ENCODE data around the gene NIFK. TPM values are rescaled to one million over a fixed set of nuclear protein-coding genes. Genes with fewer than 3 reads are reported as not detected.

Gene NIFK
- total and polyA plus RNA-seq, 2 donors (not counting 3 experiments of a cell fraction or from before 2014, with no cell fraction given), result 10.7 to 59.7 TPM

GRCh38 chr2:121731366-121731765, 5.3 kb downstream of the NIFK start:
- peaks cover 2% of the 10 kb centered on the region for H4K20me1 ChIP-seq (replicated peaks; ENCODE audit: control insufficient read depth, extremely low read depth, insufficient read depth, low read length)
- TF ChIP-seq FOS (IDR thresholded peaks at IDR 0.05; ENCODE audit: borderline replicate concordance, insufficient read depth, low read length) (no peak), POLR2AphosphoS5 (IDR thresholded peaks at IDR 0.05; ENCODE audit: insufficient read depth, low read depth, low read length) (no peak), MYC (IDR thresholded peaks at IDR 0.05; ENCODE audit: low read depth, low read length) (no peak), GATA2 (IDR thresholded peaks at IDR 0.05; ENCODE audit: insufficient read depth, insufficient read length, low read depth, low read length) (no peak), CTCF (IDR thresholded peaks at IDR 0.05; ENCODE audit: extremely low read depth in 1 of 2, insufficient read depth in 1 of 2, low read depth in 1 of 2, low read length in 2 of 2) (no peak), JUN (IDR thresholded peaks at IDR 0.05; ENCODE audit: borderline replicate concordance, insufficient read depth, insufficient read length, low read depth) (no peak), POLR2A (IDR thresholded peaks at IDR 0.05; ENCODE audit: low read depth, low read length) (no peak), MAX (IDR thresholded peaks at IDR 0.05; ENCODE audit: insufficient read depth, insufficient read length) (no peak), EZH2 (IDR thresholded peaks at IDR 0.05; ENCODE audit: borderline replicate concordance, low read depth, low read length, severe bottlenecking) (no peak)
- H3K9me1 ChIP-seq (replicated peaks; ENCODE audit: control insufficient read depth, extremely low read depth, insufficient read depth, low read length), result no peaks in the 10 kb centered on the region
- ChIA-PET CTCF (no interaction called here), POLR2A (no interaction called here)
- intact Hi-C loops (cut with micrococcal nuclease) (no loop called here), dilution Hi-C loops (cut with MboI; ENCODE audit: extremely low pct_ligation_motif_present, low sequenced_read_pairs) (no loop called here)
- no peak overlapping the region for H3K4me2 ChIP-seq (ENCODE audit: insufficient read depth, low read length)
- H3K36me3 ChIP-seq (ENCODE audit: control insufficient read depth in 2 of 2, extremely low read depth in 1 of 2, insufficient read depth in 2 of 2, low read length in 2 of 2), result peaks cover 12 to 23% of the 10 kb centered on the region in 2 experiments
- H3K27ac ChIP-seq (ENCODE audit: insufficient read depth, low read depth, low read length), result no peak overlapping the region
- H3K9me3 ChIP-seq (replicated peaks; ENCODE audit: control insufficient read depth, insufficient read depth, low read length), result no peaks in the 10 kb centered on the region
- DNase-seq (ENCODE audit: low read depth, low spot score) (no peak), FAIRE-seq (no peak)
- H2AFZ ChIP-seq (ENCODE audit: low read depth, low read length), result no peak overlapping the region
- H3K27me3 ChIP-seq (ENCODE audit: control insufficient read depth in 2 of 2, insufficient read depth in 2 of 2, low read length in 2 of 2), result no peaks in the 10 kb centered on the region
- peaks cover 19% of the 10 kb centered on the region for H3K79me2 ChIP-seq (ENCODE audit: control insufficient read depth, insufficient read depth, low read length)
- no peak overlapping the region for H3K4me3 ChIP-seq (replicated peaks in 1 of 3; ENCODE audit: insufficient read depth in 1 of 3, low read depth in 1 of 3, low read length in 3 of 3)
- no TSS peak for BruUV-seq (replicated peaks)
- H3K9ac ChIP-seq (replicated peaks; ENCODE audit: extremely low read depth, insufficient read depth, low read length), result no peak overlapping the region
- peaks cover 9% of the 10 kb centered on the region for H3K4me1 ChIP-seq (ENCODE audit: control insufficient read depth, extremely low read depth, insufficient read depth, low read length)

Data from endothelial cell of umbilical vein (primary cell).